Keratinocyte (primary cell): Measurements from ENCODE around the gene SHISA5. TPM values are rescaled to one million over a fixed set of nuclear protein-coding genes. Genes with fewer than 3 reads are reported as not detected.

Source experiments
- DNase-seq: peaks from one replicate; pipeline ENCODE4 v3.0.0-alpha.2; 2011; ENCODE audit warnings: low read depth, missing footprints, low spot score
- FAIRE-seq: peaks from 2 replicates; lab custom pipeline; 2011; peaks lifted over from hg19 to GRCh38; lab: Jason Lieb, UNC
- H2AFZ ChIP-seq: 2 replicates; pipeline ENCODE4 v1.6.0; 2012; ENCODE audit warnings: low read length, control low read depth, inconsistent platforms; ENCODE audit not compliant: control insufficient read depth
- H3K27ac ChIP-seq: 2 replicates; pipeline ENCODE4 v1.5.1; 2011; ENCODE audit warnings: low read length; ENCODE audit not compliant: control insufficient read depth, insufficient read depth
- H3K27me3 ChIP-seq: 3 replicates; pipeline ENCODE4 v1.6.0; 2011; ENCODE audit warnings: low read length; ENCODE audit not compliant: control insufficient read depth, insufficient read depth; ENCODE audit errors: extremely low read depth
- H3K36me3 ChIP-seq, 2 experiments: 2 replicates in 1 of 2; 3 replicates in 1 of 2; pipeline ENCODE4 v1.5.1; 2011; ENCODE audit warnings: low read length in 2 of 2, mild to moderate bottlenecking in 1 of 2; ENCODE audit not compliant: control insufficient read depth in 2 of 2, insufficient read depth in 2 of 2; ENCODE audit errors: extremely low read depth in 1 of 2
- H3K4me1 ChIP-seq: 3 replicates; pipeline ENCODE4 v1.5.1; 2011; ENCODE audit warnings: low read length; ENCODE audit not compliant: control insufficient read depth, insufficient read depth; ENCODE audit errors: extremely low read depth
- H3K4me2 ChIP-seq: 3 replicates; pipeline ENCODE4 v1.6.0; 2011; ENCODE audit warnings: low read depth, low read length; ENCODE audit not compliant: control insufficient read depth, insufficient read depth; ENCODE audit errors: extremely low read depth
- H3K4me3 ChIP-seq, 3 experiments: fragments of 200-600 bp in 1 of 3; sonication (generic) in 1 of 3; 2 replicates in 2 of 3; 3 replicates in 1 of 3; pipeline ENCODE4 v1.5.1; 2011 to 2016; ENCODE audit warnings: low read length in 3 of 3, mild to moderate bottlenecking in 3 of 3, control low read depth in 2 of 3, inconsistent platforms in 1 of 3, low read depth in 1 of 3, mixed read lengths in 1 of 3, mixed run types in 1 of 3, moderate library complexity in 1 of 3; ENCODE audit not compliant: control insufficient read depth in 2 of 3, insufficient read depth in 2 of 3; ENCODE audit errors: extremely low read depth in 1 of 3
- H3K79me2 ChIP-seq: 2 replicates; pipeline ENCODE4 v1.6.0; 2012; ENCODE audit warnings: low read length; ENCODE audit not compliant: control insufficient read depth, insufficient read depth
- H3K9ac ChIP-seq: 3 replicates; pipeline ENCODE4 v1.6.0; 2011; ENCODE audit warnings: low read length; ENCODE audit not compliant: control insufficient read depth, insufficient read depth; ENCODE audit errors: extremely low read depth
- H3K9me1 ChIP-seq: 3 replicates; pipeline ENCODE4 v1.6.0; 2011; ENCODE audit warnings: low read length; ENCODE audit not compliant: control insufficient read depth, insufficient read depth; ENCODE audit errors: extremely low read depth
- H3K9me3 ChIP-seq: 2 replicates; pipeline ENCODE4 v1.5.1; 2012; ENCODE audit warnings: low read depth, low read length; ENCODE audit not compliant: control insufficient read depth
- H4K20me1 ChIP-seq: 3 replicates; pipeline ENCODE4 v1.6.0; 2011; ENCODE audit warnings: low read length; ENCODE audit not compliant: control insufficient read depth, insufficient read depth; ENCODE audit errors: extremely low read depth
- CTCF ChIP-seq, 3 experiments: IDR thresholded peaks in 1 of 3; conservative IDR thresholded peaks in 1 of 3; optimal IDR thresholded peaks in 1 of 3; 2 replicates in 2 of 3; 3 replicates in 1 of 3; pipeline versions ENCODE3 to v1.5.1; 2011; ENCODE audit warnings: low read length in 3 of 3, mild to moderate bottlenecking in 3 of 3, moderate library complexity in 2 of 3, control low read depth in 1 of 3, inconsistent platforms in 1 of 3; ENCODE audit not compliant: insufficient read depth in 2 of 3; ENCODE audit errors: extremely low read depth in 1 of 3
- EZH2 ChIP-seq: IDR thresholded peaks from one replicate; pipeline ENCODE4 v1.6.1; 2012; ENCODE audit warnings: inconsistent platforms, mild to moderate bottlenecking, low read length, moderate library complexity
- dilution Hi-C: fragments of 300-500 bp; cut with MboI; formaldehyde crosslinking; loops from one replicate; pipeline ENCODE4 v1.7.0; 2020; ENCODE audit warnings: low sequenced_read_pairs; ENCODE audit not compliant: extremely low pct_ligation_motif_present
- polyA plus RNA-seq, 5 experiments: library from polyadenylated mRNA; depleted of rRNA in 3 of 5; stranded (reverse) in 3 of 5; stranded (forward) in 1 of 5; unstranded in 1 of 5; fragments of >200 nt; gene quantifications; 1 replicate in 1 of 5; 2 replicates in 3 of 5; 3 replicates in 1 of 5; pipeline versions ENCODE4 v1.2.1 to v1.2.3, GENCODE V29; 2011 to 2012; ENCODE audit warnings: missing spikeins in 2 of 5, low read depth in 1 of 5, low replicate concordance in 1 of 5

The SHISA5 gene
- polyA plus RNA-seq, 1 donor (not counting 4 experiments of a cell fraction or from before 2014, with no cell fraction given), result 94.4 TPM

- H3K9me3 ChIP-seq, result no peaks in the 10 kb centered on the region
- peak overlapping the region; percentile 79 for H3K27ac ChIP-seq
- dilution Hi-C loops, result loop anchor here (25.0 kb wide), 1 partner anchor 172 kb away; no protein-coding TSS in a partner anchor
- H3K4me1 ChIP-seq, result peaks cover 65% of the 10 kb centered on the region
- H3K27me3 ChIP-seq, result no peaks in the 10 kb centered on the region
- peak overlapping the region; percentile 52 for H3K9ac ChIP-seq
- peaks cover 4 to 18% of the 10 kb centered on the region in 2 experiments for H3K36me3 ChIP-seq
- TF ChIP-seq EZH2, result no peak
- no peak for TF ChIP-seq CTCF (optimal IDR thresholded peaks at IDR 0.05 in 1 of 3, IDR thresholded peaks at IDR 0.05 in 1 of 3, conservative IDR thresholded peaks at IDR 0.05 in 1 of 3; ENCODE audit: extremely low read depth in 1 of 3, insufficient read depth in 2 of 3, low read length in 3 of 3)
- H3K9me1 ChIP-seq, result no peaks in the 10 kb centered on the region
- FAIRE-seq (no peak), DNase-seq (no peak)
- peaks cover 13% of the 10 kb centered on the region for H3K79me2 ChIP-seq
- H4K20me1 ChIP-seq, result no peaks in the 10 kb centered on the region
- no peak overlapping the region for H2AFZ ChIP-seq
- H3K4me3 ChIP-seq, result no peak overlapping the region
- H3K4me2 ChIP-seq, result peak overlapping the region; percentile 67
These were observed 69.3 kb downstream of the SHISA5 start for GRCh38 chr3:48434591-48435222.

GRCh38 chr3:48433472-48434118, 70.4 kb downstream of the SHISA5 start:
- TF ChIP-seq EZH2 (no peak), CTCF (optimal IDR thresholded peaks at IDR 0.05 in 1 of 3, IDR thresholded peaks at IDR 0.05 in 1 of 3, conservative IDR thresholded peaks at IDR 0.05 in 1 of 3; ENCODE audit: extremely low read depth in 1 of 3, insufficient read depth in 2 of 3, low read length in 3 of 3) (no peak)
- FAIRE-seq, result peak; percentile 98
- Histone ChIP-seq H3K4me3 (peak overlapping the region; percentile 9 to 36 (median 29)), H4K20me1 (no peaks in the 10 kb centered on the region), H3K9ac (peak overlapping the region; percentile 52), H3K36me3 (peaks cover 4 to 18% of the 10 kb centered on the region in 2 experiments), H2AFZ (no peak overlapping the region), H3K9me3 (no peaks in the 10 kb centered on the region), H3K79me2 (peaks cover 10% of the 10 kb centered on the region), H3K9me1 (no peaks in the 10 kb centered on the region), H3K27ac (peak overlapping the region; percentile 79), H3K4me1 (peaks cover 59% of the 10 kb centered on the region), H3K4me2 (peak overlapping the region; percentile 67), H3K27me3 (no peaks in the 10 kb centered on the region)
- dilution Hi-C loops, result loop anchor here (25.0 kb wide), 1 partner anchor 171 kb away; no protein-coding TSS in a partner anchor
- no peak for DNase-seq
